ENCODE data around the gene TUBA1C. TPM values are rescaled to one million over a fixed set of nuclear protein-coding genes. Genes with fewer than 3 reads are reported as not detected.
A peak's percentile ranks its signal among the peaks of the same experiment; 100 is the strongest.
"Not testable (repeated sequence)": the region's sequence is repeated elsewhere in the genome, so short reads cannot be mapped to it uniquely, and the experiment has no call there.

The TUBA1C gene
- total RNA-seq, 1 experiment from 2014 or later = 472 TPM

- no peak for DNase-seq
- CTCF ChIA-PET = interaction anchor here (0.6 to 0.8 kb wide), 2 partner anchors 8 to 21 kb away, joined by 3 to 5 read pairs; no protein-coding TSS in a partner anchor
- TF ChIP-seq CTCF (IDR thresholded peaks at IDR 0.05; ENCODE audit: unreplicated experiment) = no peak
- no peaks in the 10 kb centered on the region for H3K4me1 Mint-ChIP-seq (ENCODE audit: low read depth, unreplicated experiment)
- BruUV-seq (replicated peaks) = no TSS peak
- H3K36me3 Mint-ChIP-seq (ENCODE audit: insufficient read depth, unreplicated experiment) = no peaks in the 10 kb centered on the region
- H3K9me3 Mint-ChIP-seq (ENCODE audit: low read depth, unreplicated experiment) = peaks cover 2% of the 10 kb centered on the region
- no peak overlapping the region for H3K4me3 Mint-ChIP-seq (ENCODE audit: low read depth, unreplicated experiment)
- intact Hi-C loops (cut with micrococcal nuclease; ENCODE audit: unreplicated experiment) = no loop called here
- no peak overlapping the region for H3K27ac Mint-ChIP-seq (ENCODE audit: unreplicated experiment)
- H3K27me3 Mint-ChIP-seq (ENCODE audit: unreplicated experiment) = peaks cover 49% of the 10 kb centered on the region
These were observed 41.1 kb downstream of the TUBA1C start for GRCh38 chr12:49305762-49306510.

- no peak for DNase-seq
These were observed 44.5 kb downstream of the TUBA1C start for GRCh38 chr12:49309386-49309785.

GRCh38 chr12:49310451-49311000 is 45.6 kb downstream of the TUBA1C start:
- H3K4me3 Mint-ChIP-seq (ENCODE audit: low read depth, unreplicated experiment); intact Hi-C loops (cut with micrococcal nuclease; ENCODE audit: unreplicated experiment); H3K4me1 Mint-ChIP-seq (ENCODE audit: low read depth, unreplicated experiment); H3K36me3 Mint-ChIP-seq (ENCODE audit: insufficient read depth, unreplicated experiment); H3K9me3 Mint-ChIP-seq (ENCODE audit: low read depth, unreplicated experiment); BruUV-seq (replicated peaks); CTCF ChIA-PET; H3K27ac Mint-ChIP-seq (ENCODE audit: unreplicated experiment); DNase-seq: not testable (repeated sequence)
- H3K27me3 Mint-ChIP-seq (ENCODE audit: unreplicated experiment) = peaks cover 25% of the 10 kb centered on the region

More at GRCh38 chr12:49309386-49309785, 44.5 kb downstream of the TUBA1C start:
- Mint-ChIP-seq H3K27me3 (ENCODE audit: unreplicated experiment) (peaks cover 36% of the 10 kb centered on the region), H3K36me3 (ENCODE audit: insufficient read depth, unreplicated experiment) (no peaks in the 10 kb centered on the region), H3K27ac (ENCODE audit: unreplicated experiment) (peak overlapping the region; percentile 42), H3K9me3 (ENCODE audit: low read depth, unreplicated experiment) (peaks cover 2% of the 10 kb centered on the region), H3K4me3 (ENCODE audit: low read depth, unreplicated experiment) (no peak overlapping the region), H3K4me1 (ENCODE audit: low read depth, unreplicated experiment) (no peaks in the 10 kb centered on the region)
- TF ChIP-seq CTCF (IDR thresholded peaks at IDR 0.05; ENCODE audit: unreplicated experiment) = no peak
- intact Hi-C loops (cut with micrococcal nuclease; ENCODE audit: unreplicated experiment) = no loop called here
- CTCF ChIA-PET = no interaction called here
- no TSS peak for BruUV-seq (replicated peaks)

- TF ChIP-seq CTCF (IDR thresholded peaks at IDR 0.05; ENCODE audit: unreplicated experiment) = no peak
These were observed 49.9 kb downstream of the TUBA1C start for GRCh38 chr12:49314811-49315210.

GRCh38 chr12:49317118-49317517 is 52.2 kb downstream of the TUBA1C start:
- H3K36me3 Mint-ChIP-seq (ENCODE audit: insufficient read depth, unreplicated experiment); BruUV-seq (replicated peaks); H3K4me1 Mint-ChIP-seq (ENCODE audit: low read depth, unreplicated experiment); H3K9me3 Mint-ChIP-seq (ENCODE audit: low read depth, unreplicated experiment); H3K27me3 Mint-ChIP-seq (ENCODE audit: unreplicated experiment); H3K4me3 Mint-ChIP-seq (ENCODE audit: low read depth, unreplicated experiment); H3K27ac Mint-ChIP-seq (ENCODE audit: unreplicated experiment); DNase-seq; CTCF ChIA-PET; intact Hi-C loops (cut with micrococcal nuclease; ENCODE audit: unreplicated experiment): not testable (repeated sequence)

More at GRCh38 chr12:49314811-49315210, 49.9 kb downstream of the TUBA1C start:
- no peak for DNase-seq
- no TSS peak for BruUV-seq (replicated peaks)
- peak overlapping the region; percentile 37 for H3K27ac Mint-ChIP-seq (ENCODE audit: unreplicated experiment)
- no peaks in the 10 kb centered on the region for H3K27me3 Mint-ChIP-seq (ENCODE audit: unreplicated experiment)
- no peaks in the 10 kb centered on the region for H3K36me3 Mint-ChIP-seq (ENCODE audit: insufficient read depth, unreplicated experiment)
- CTCF ChIA-PET = no interaction called here
- no peaks in the 10 kb centered on the region for H3K4me1 Mint-ChIP-seq (ENCODE audit: low read depth, unreplicated experiment)
- no peak overlapping the region for H3K4me3 Mint-ChIP-seq (ENCODE audit: low read depth, unreplicated experiment)
- intact Hi-C loops (cut with micrococcal nuclease; ENCODE audit: unreplicated experiment) = no loop called here
- H3K9me3 Mint-ChIP-seq (ENCODE audit: low read depth, unreplicated experiment) = no peaks in the 10 kb centered on the region

GRCh38 chr12:49320411-49321103 is 55.7 kb downstream of the TUBA1C start:
- DNase-seq; H3K4me3 Mint-ChIP-seq (ENCODE audit: low read depth, unreplicated experiment); H3K27ac Mint-ChIP-seq (ENCODE audit: unreplicated experiment); BruUV-seq (replicated peaks); H3K27me3 Mint-ChIP-seq (ENCODE audit: unreplicated experiment); H3K4me1 Mint-ChIP-seq (ENCODE audit: low read depth, unreplicated experiment); intact Hi-C loops (cut with micrococcal nuclease; ENCODE audit: unreplicated experiment); H3K9me3 Mint-ChIP-seq (ENCODE audit: low read depth, unreplicated experiment); CTCF ChIA-PET: not testable (repeated sequence)
- peaks cover 24% of the 10 kb centered on the region for H3K36me3 Mint-ChIP-seq (ENCODE audit: insufficient read depth, unreplicated experiment)

All from Calu3 (cell line).